ENCODE measurements around the gene MRPL36. TPM values are rescaled to one million over a fixed set of nuclear protein-coding genes. Genes with fewer than 3 reads are reported as not detected.
"Not testable (repeated sequence)": the region's sequence is repeated elsewhere in the genome, so short reads cannot be mapped to it uniquely, and the experiment has no call there.

MRPL36 gene
- total and polyA plus RNA-seq, 9 donors = 26.8 to 60.7 (median 34.0) TPM

- intact Hi-C loops (cut with DNase I) = no loop called here
- Histone ChIP-seq H3K4me1 (ENCODE audit: insufficient read depth) (no peaks in the 10 kb centered on the region), H3K9me3 (no peaks in the 10 kb centered on the region), H3K4me3 (no peak overlapping the region), H3K36me3 (no peaks in the 10 kb centered on the region), H3K27me3 (no peaks in the 10 kb centered on the region), H3K27ac (no peak overlapping the region)
- no peak for DNase-seq
- TF ChIP-seq POLR2A (IDR thresholded peaks at IDR 0.05) (no peak), EP300 (IDR thresholded peaks at IDR 0.05) (no peak)
- TF ChIP-seq, protein P1, sequence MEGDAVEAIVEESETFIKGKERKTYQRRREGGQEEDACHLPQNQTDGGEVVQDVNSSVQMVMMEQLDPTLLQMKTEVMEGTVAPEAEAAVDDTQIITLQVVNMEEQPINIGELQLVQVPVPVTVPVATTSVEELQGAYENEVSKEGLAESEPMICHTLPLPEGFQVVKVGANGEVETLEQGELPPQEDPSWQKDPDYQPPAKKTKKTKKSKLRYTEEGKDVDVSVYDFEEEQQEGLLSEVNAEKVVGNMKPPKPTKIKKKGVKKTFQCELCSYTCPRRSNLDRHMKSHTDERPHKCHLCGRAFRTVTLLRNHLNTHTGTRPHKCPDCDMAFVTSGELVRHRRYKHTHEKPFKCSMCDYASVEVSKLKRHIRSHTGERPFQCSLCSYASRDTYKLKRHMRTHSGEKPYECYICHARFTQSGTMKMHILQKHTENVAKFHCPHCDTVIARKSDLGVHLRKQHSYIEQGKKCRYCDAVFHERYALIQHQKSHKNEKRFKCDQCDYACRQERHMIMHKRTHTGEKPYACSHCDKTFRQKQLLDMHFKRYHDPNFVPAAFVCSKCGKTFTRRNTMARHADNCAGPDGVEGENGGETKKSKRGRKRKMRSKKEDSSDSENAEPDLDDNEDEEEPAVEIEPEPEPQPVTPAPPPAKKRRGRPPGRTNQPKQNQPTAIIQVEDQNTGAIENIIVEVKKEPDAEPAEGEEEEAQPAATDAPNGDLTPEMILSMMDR (IDR thresholded peaks at IDR 0.05) = no peak
- 45 to 97% (median 85%) methylated on average over 1 of the region's 1 CpG for WGBS, 3 donors
Observed at GRCh38 chr5:1845696-1846095, 46.1 kb upstream of the MRPL36 start.

- 96 to 97% (median 96%) methylated on average over 5 of the region's 5 CpGs for WGBS, 3 donors
- Histone ChIP-seq H3K27me3 (no peaks in the 10 kb centered on the region), H3K27ac (no peak overlapping the region), H3K36me3 (no peaks in the 10 kb centered on the region), H3K4me3 (no peak overlapping the region), H3K4me1 (ENCODE audit: insufficient read depth) (no peaks in the 10 kb centered on the region), H3K9me3 (no peaks in the 10 kb centered on the region)
- TF ChIP-seq EP300 (IDR thresholded peaks at IDR 0.05) = no peak
- TF ChIP-seq POLR2A (IDR thresholded peaks at IDR 0.05) = no peak
- TF ChIP-seq, protein P1 (IDR thresholded peaks at IDR 0.05) = no peak
- intact Hi-C loops (cut with DNase I) = no loop called here
- no peak for DNase-seq
Observed at GRCh38 chr5:1844708-1845436, 45.2 kb upstream of the MRPL36 start.

DNA sequence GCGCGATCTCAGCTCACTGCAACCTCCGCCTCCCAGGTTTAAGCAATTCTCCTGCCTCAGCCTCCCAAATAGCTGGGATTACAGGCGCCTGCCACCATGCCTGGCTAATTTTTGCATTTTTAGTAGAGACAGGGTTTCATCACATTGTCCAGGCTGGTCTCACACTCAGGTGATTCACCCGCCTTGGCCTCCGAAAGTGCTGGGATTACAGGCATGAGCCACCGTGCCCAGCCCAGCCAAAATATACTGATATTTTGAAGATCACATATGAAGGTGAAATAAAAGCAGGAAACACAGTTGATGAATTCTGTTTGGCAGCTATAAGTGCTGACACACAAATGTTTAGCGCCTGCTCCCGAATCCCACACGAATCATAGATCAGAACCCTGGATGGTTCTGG is 44.1 kb upstream of the MRPL36 start:
- DNase-seq; intact Hi-C loops (cut with DNase I): not testable (repeated sequence)

GRCh38 chr5:1842004-1842819 is 42.6 kb upstream of the MRPL36 start:
- TF ChIP-seq EP300 (IDR thresholded peaks at IDR 0.05) (no peak), POLR2A (IDR thresholded peaks at IDR 0.05) (no peak)
- TF ChIP-seq, protein P1 (IDR thresholded peaks at IDR 0.05) = no peak
- Histone ChIP-seq H3K9me3 (no peaks in the 10 kb centered on the region), H3K4me1 (ENCODE audit: insufficient read depth) (no peaks in the 10 kb centered on the region), H3K36me3 (no peaks in the 10 kb centered on the region), H3K4me3 (no peak overlapping the region), H3K27ac (no peak overlapping the region), H3K27me3 (no peaks in the 10 kb centered on the region)
- no peak for DNase-seq
- intact Hi-C loops (cut with DNase I) = no loop called here
- 40 to 52% (median 44%) methylated on average over 17 of the region's 17 CpGs for WGBS, 3 donors

More for the DNA sequence above, 44.1 kb upstream of the MRPL36 start:
- not testable (repeated sequence) for H3K4me3 ChIP-seq; H3K36me3 ChIP-seq; H3K4me1 ChIP-seq (ENCODE audit: insufficient read depth); H3K27ac ChIP-seq; H3K9me3 ChIP-seq; H3K27me3 ChIP-seq
- WGBS, 3 donors = 78 to 92% (median 90%) methylated on average over 10 of the region's 10 CpGs

Data from ovary (tissue), 9 donors.